ENCODE data around the gene FREM3. TPM values are rescaled to one million over a fixed set of nuclear protein-coding genes. Genes with fewer than 3 reads are reported as not detected.

Gene FREM3
- total RNA-seq (under 1 TPM; 0.06 to 0.08 TPM), polyA plus RNA-seq (ENCODE audit: insufficient read depth, low read depth, low replicate concordance) (0.42 TPM)
- long read RNA-seq, donor 1, result 0 reads
- long read RNA-seq, donor 2, result 0 reads

- H3K9me3 ChIP-seq, result no peaks in the 10 kb centered on the region
- DNase-seq, result no peak
- H3K4me3 ChIP-seq, result peak within 1 kb of the TSS; percentile 29 to 32
- no peak for TF ChIP-seq POLR2A (IDR thresholded peaks at IDR 0.05)
- TF ChIP-seq, protein P1, sequence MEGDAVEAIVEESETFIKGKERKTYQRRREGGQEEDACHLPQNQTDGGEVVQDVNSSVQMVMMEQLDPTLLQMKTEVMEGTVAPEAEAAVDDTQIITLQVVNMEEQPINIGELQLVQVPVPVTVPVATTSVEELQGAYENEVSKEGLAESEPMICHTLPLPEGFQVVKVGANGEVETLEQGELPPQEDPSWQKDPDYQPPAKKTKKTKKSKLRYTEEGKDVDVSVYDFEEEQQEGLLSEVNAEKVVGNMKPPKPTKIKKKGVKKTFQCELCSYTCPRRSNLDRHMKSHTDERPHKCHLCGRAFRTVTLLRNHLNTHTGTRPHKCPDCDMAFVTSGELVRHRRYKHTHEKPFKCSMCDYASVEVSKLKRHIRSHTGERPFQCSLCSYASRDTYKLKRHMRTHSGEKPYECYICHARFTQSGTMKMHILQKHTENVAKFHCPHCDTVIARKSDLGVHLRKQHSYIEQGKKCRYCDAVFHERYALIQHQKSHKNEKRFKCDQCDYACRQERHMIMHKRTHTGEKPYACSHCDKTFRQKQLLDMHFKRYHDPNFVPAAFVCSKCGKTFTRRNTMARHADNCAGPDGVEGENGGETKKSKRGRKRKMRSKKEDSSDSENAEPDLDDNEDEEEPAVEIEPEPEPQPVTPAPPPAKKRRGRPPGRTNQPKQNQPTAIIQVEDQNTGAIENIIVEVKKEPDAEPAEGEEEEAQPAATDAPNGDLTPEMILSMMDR (IDR thresholded peaks at IDR 0.05), result no peak
- intact Hi-C loops (cut with DNase I; ENCODE audit: low total_unique reads), result no loop called here
- H3K4me1 ChIP-seq, result peaks cover 6% of the 10 kb centered on the region
- no peak within 1 kb of the TSS for H3K27ac ChIP-seq
- no peaks in the 10 kb centered on the region for H3K36me3 ChIP-seq (ENCODE audit: low read depth, missing control alignments)
- WGBS, 2 donors, result 3 to 9% methylated on average over 20 to 44 of the region's 64 CpGs
- no peaks in the 10 kb centered on the region for H3K27me3 ChIP-seq
Measured at GRCh38 chr4:143700416-143701352, at the start of gene FREM3. Gene FREM3, minus strand, starts transcription at chr4:143700675. Its CDS starts 0 bp downstream, at chr4:143700675.

GRCh38 chr4:143745874-143746273 lies 45.4 kb upstream of the FREM3 start:
- H3K4me3 ChIP-seq, result no peak overlapping the region
- no peaks in the 10 kb centered on the region for H3K9me3 ChIP-seq
- TF ChIP-seq, protein P1 (IDR thresholded peaks at IDR 0.05), result no peak
- TF ChIP-seq POLR2A (IDR thresholded peaks at IDR 0.05), result no peak
- H3K36me3 ChIP-seq (ENCODE audit: low read depth, missing control alignments), result no peaks in the 10 kb centered on the region
- no peaks in the 10 kb centered on the region for H3K4me1 ChIP-seq
- H3K27ac ChIP-seq, result no peak overlapping the region
- DNase-seq, result no peak
- intact Hi-C loops (cut with DNase I; ENCODE audit: low total_unique reads), result no loop called here
- H3K27me3 ChIP-seq, result no peaks in the 10 kb centered on the region

DNA sequence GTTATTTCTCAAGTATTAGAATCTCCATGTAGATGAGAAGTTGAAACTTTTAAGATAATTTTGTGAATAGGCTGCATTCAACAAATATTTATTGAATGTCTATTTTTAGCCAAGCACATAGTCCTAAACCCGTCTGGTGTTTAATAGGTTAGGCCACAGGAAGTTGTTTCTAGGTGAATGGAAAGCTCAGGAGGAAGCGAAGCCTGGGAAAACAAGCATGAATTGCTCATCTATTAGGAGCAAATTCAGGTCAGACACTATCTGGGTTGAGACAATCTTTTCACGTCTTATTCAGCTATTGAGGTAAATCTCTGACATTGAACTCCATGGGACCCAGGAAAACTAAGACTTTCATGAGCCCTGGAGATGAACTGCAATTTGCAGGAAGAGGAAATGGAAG lies 43.1 kb upstream of the FREM3 start:
- no peaks in the 10 kb centered on the region for H3K4me1 ChIP-seq
- H3K36me3 ChIP-seq (ENCODE audit: low read depth, missing control alignments), result no peaks in the 10 kb centered on the region
- 54 to 56% methylated on average over 3 of the region's 3 CpGs for WGBS, 2 donors
- no peak for TF ChIP-seq POLR2A (IDR thresholded peaks at IDR 0.05)
- TF ChIP-seq, protein P1 (IDR thresholded peaks at IDR 0.05), result no peak
- H3K9me3 ChIP-seq, result no peaks in the 10 kb centered on the region
- H3K27ac ChIP-seq, result no peak overlapping the region
- DNase-seq, result no peak
- H3K27me3 ChIP-seq, result no peaks in the 10 kb centered on the region
- intact Hi-C loops (cut with DNase I; ENCODE audit: low total_unique reads), result no loop called here
- no peak overlapping the region for H3K4me3 ChIP-seq

- TF ChIP-seq, protein P1 (IDR thresholded peaks at IDR 0.05), result no peak
Measured at GRCh38 chr4:143742834-143743233, 42.4 kb upstream of the FREM3 start.

More at GRCh38 chr4:143742834-143743233, 42.4 kb upstream of the FREM3 start:
- Histone ChIP-seq H3K27me3 (no peaks in the 10 kb centered on the region), H3K4me1 (no peaks in the 10 kb centered on the region), H3K9me3 (no peaks in the 10 kb centered on the region), H3K36me3 (ENCODE audit: low read depth, missing control alignments) (no peaks in the 10 kb centered on the region), H3K4me3 (no peak overlapping the region), H3K27ac (no peak overlapping the region)
- DNase-seq, result no peak
- 29 to 35% methylated on average over 2 of the region's 2 CpGs for WGBS, 2 donors
- intact Hi-C loops (cut with DNase I; ENCODE audit: low total_unique reads), result no loop called here

All from testis (tissue), 5 donors.